ENCODE data around the gene PLEKHG4B.
"Not testable (repeated sequence)": the region's sequence is repeated elsewhere in the genome, so short reads cannot be mapped to it uniquely, and the experiment has no call there.

Gene PLEKHG4B

GRCh38 chr5:91556-92263, at the start of gene PLEKHG4B:
PLEKHG4B (plus strand) TSS chr5:92168; CDS start chr5:92232, 64 bp downstream.
- peak in 1 of 2 donors; percentile 12 for DNase-seq (ENCODE audit: low read depth in 2 of 2)

GRCh38 chr5:42250-42649, 49.7 kb upstream of the PLEKHG4B start:
- no peak for DNase-seq (ENCODE audit: low read depth in 2 of 2)

GRCh38 chr5:48192-48591, 43.8 kb upstream of the PLEKHG4B start:
- DNase-seq (ENCODE audit: low read depth in 2 of 2): no peak

GRCh38 chr5:49530-49929, 42.4 kb upstream of the PLEKHG4B start:
- not testable (repeated sequence) for DNase-seq (ENCODE audit: low read depth in 2 of 2)

GRCh38 chr5:49953-50544, 41.9 kb upstream of the PLEKHG4B start:
- no peak for DNase-seq (ENCODE audit: low read depth in 2 of 2)

GRCh38 chr5:50724-51499, 41.1 kb upstream of the PLEKHG4B start:
- no peak for DNase-seq (ENCODE audit: low read depth in 2 of 2)

GRCh38 chr5:51500-51823, 40.5 kb upstream of the PLEKHG4B start:
- DNase-seq (ENCODE audit: low read depth in 2 of 2): no peak

- peak; percentile 22 to 34 for DNase-seq (ENCODE audit: low read depth in 2 of 2)
These were observed 38.4 kb upstream of the PLEKHG4B start for GRCh38 chr5:53381-54174.

GRCh38 chr5:54175-54730, 37.7 kb upstream of the PLEKHG4B start:
- no peak for DNase-seq (ENCODE audit: low read depth in 2 of 2)

- no peak for DNase-seq (ENCODE audit: low read depth in 2 of 2)
These were observed 36.9 kb upstream of the PLEKHG4B start for GRCh38 chr5:54876-55569.

- no peak for DNase-seq (ENCODE audit: low read depth in 2 of 2)
These were observed 35.2 kb upstream of the PLEKHG4B start for GRCh38 chr5:56561-57290.

- not testable (repeated sequence) for DNase-seq (ENCODE audit: low read depth in 2 of 2)
These were observed 31.7 kb upstream of the PLEKHG4B start for GRCh38 chr5:60250-60649.

GRCh38 chr5:70440-70839, 21.5 kb upstream of the PLEKHG4B start:
- no peak for DNase-seq (ENCODE audit: low read depth in 2 of 2)

- DNase-seq (ENCODE audit: low read depth in 2 of 2): not testable (repeated sequence)
These were observed 19.4 kb upstream of the PLEKHG4B start for GRCh38 chr5:72316-73180.

GRCh38 chr5:73181-73447, 18.9 kb upstream of the PLEKHG4B start:
- not testable (repeated sequence) for DNase-seq (ENCODE audit: low read depth in 2 of 2)

GRCh38 chr5:73768-74502, 18.0 kb upstream of the PLEKHG4B start:
- no peak for DNase-seq (ENCODE audit: low read depth in 2 of 2)

GRCh38 chr5:74503-75109, 17.4 kb upstream of the PLEKHG4B start:
- no peak for DNase-seq (ENCODE audit: low read depth in 2 of 2)
